Inflammatory macrophage treated with lipopolysaccharide for 4 hours (primary cell): ENCODE measurements around the gene ZNF862.

ENCODE experiments used
- DNase-seq: peaks from one replicate; pipeline ENCODE4 v3.0.0-alpha.2; 2020

The ZNF862 gene

GRCh38 chr7:149811831-149812490 lies 26.2 kb upstream of the ZNF862 start:
- DNase-seq: no peak

GRCh38 chr7:149813254-149814035 lies 24.7 kb upstream of the ZNF862 start:
- DNase-seq: no peak

- DNase-seq: no peak
Observed at GRCh38 chr7:149814494-149814893, 23.7 kb upstream of the ZNF862 start.

GRCh38 chr7:149815121-149815520 lies 23.1 kb upstream of the ZNF862 start:
- DNase-seq: no peak

- DNase-seq: no peak
Observed at GRCh38 chr7:149815661-149816266, 22.4 kb upstream of the ZNF862 start.

- DNase-seq: no peak
Observed at GRCh38 chr7:149816267-149816751, 21.9 kb upstream of the ZNF862 start.

- DNase-seq: no peak
Observed at GRCh38 chr7:149816794-149817193, 21.4 kb upstream of the ZNF862 start.

- no peak for DNase-seq
Observed at GRCh38 chr7:149817301-149817771, 20.8 kb upstream of the ZNF862 start.

GRCh38 chr7:149817836-149818535 lies 20.2 kb upstream of the ZNF862 start:
- no peak for DNase-seq

GRCh38 chr7:149818536-149818840 lies 19.7 kb upstream of the ZNF862 start:
- DNase-seq: no peak

- no peak for DNase-seq
Observed at GRCh38 chr7:149819141-149819960, 18.8 kb upstream of the ZNF862 start.

- DNase-seq: no peak
Observed at GRCh38 chr7:149819961-149820340, 18.2 kb upstream of the ZNF862 start.

GRCh38 chr7:149820622-149821190 lies 17.5 kb upstream of the ZNF862 start:
- no peak for DNase-seq

- no peak for DNase-seq
Observed at GRCh38 chr7:149821191-149822148, 16.7 kb upstream of the ZNF862 start.

- no peak for DNase-seq
Observed at GRCh38 chr7:149822353-149822943, 15.7 kb upstream of the ZNF862 start.

GRCh38 chr7:149823191-149823630 lies 15.0 kb upstream of the ZNF862 start:
- DNase-seq: no peak

- no peak for DNase-seq
Observed at GRCh38 chr7:149823631-149824199, 14.5 kb upstream of the ZNF862 start.

GRCh38 chr7:149824301-149824741 lies 13.9 kb upstream of the ZNF862 start:
- no peak for DNase-seq

GRCh38 chr7:149824748-149825566 lies 13.2 kb upstream of the ZNF862 start:
- DNase-seq: no peak
